NT2/D1 (cell line): ENCODE data around the gene PRKG2.
"Not testable (repeated sequence)": the region's sequence is repeated elsewhere in the genome, so short reads cannot be mapped to it uniquely, and the experiment has no call there.

Experiments used
- SUZ12 ChIP-seq: IDR thresholded peaks from 2 replicates; pipeline ENCODE4 v1.6.1; 2011; ENCODE audit not compliant: insufficient read length, insufficient read depth; ENCODE audit errors: extremely low read depth
- YY1 ChIP-seq: IDR thresholded peaks from 2 replicates; pipeline ENCODE4 v1.6.1; 2011; ENCODE audit not compliant: insufficient read length, insufficient read depth
- ZNF274 ChIP-seq: IDR thresholded peaks from 2 replicates; pipeline ENCODE4 v1.6.1; 2011; ENCODE audit warnings: mild to moderate bottlenecking, low read depth, low read length

DNA sequence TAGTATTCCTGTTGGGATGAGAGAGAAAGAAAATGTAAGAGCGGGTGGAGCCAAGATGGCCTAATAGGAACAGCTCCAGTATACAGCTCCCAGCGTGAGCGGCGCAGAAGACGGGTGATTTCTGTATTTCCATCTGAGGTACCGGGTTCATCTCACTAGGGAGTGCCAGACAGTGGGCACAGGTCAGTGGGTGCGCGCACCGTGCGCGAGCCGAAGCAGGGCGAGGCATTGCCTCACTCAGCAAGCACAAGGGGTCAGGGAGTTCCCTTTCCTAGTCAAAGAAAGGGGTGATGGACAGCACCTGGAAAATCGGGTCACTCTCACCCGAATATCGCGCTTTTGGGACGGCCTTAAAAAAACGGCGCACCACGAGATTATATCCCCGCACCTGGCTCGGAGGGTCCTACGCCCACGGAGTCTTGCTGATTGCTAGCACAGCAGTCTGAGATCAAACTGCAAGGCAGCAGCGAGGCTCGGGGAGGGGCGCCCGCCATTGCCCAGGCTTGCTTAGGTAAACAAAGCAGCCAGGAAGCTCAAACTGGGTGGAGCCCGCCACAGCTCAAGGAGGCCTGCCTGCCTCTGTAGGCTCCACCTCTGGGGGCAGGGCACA is 61.2 kb downstream of the PRKG2 start:
- TF ChIP-seq SUZ12, ZNF274, YY1: not testable (repeated sequence)
